HepG2 (cell line): ENCODE results near the gene HDAC10. TPM values are rescaled to one million over a fixed set of nuclear protein-coding genes. Genes with fewer than 3 reads are reported as not detected.
A peak's percentile ranks its signal among the peaks of the same experiment; 100 is the strongest.

Experiments used
- AGO1 ChIP-seq: fragments of 200-400 bp; formaldehyde crosslinking; IDR thresholded peaks from 2 replicates; pipeline ENCODE4 v1.6.1; 2017; ENCODE audit warnings: mild to moderate bottlenecking, low read depth, low read length, moderate library complexity; ENCODE audit not compliant: poor library complexity, severe bottlenecking
- CCDC6 ChIP-seq: sonication (generic); formaldehyde crosslinking; IDR thresholded peaks from 2 replicates; pipeline ENCODE4 v1.8.1; 2022; ENCODE audit warnings: mild to moderate bottlenecking, missing genetic modification reagents, moderate library complexity
- EED ChIP-seq: sonication (generic); formaldehyde crosslinking; IDR thresholded peaks from 2 replicates; pipeline ENCODE4 v1.5.0; 2020; ENCODE audit warnings: mild to moderate bottlenecking, missing genetic modification reagents
- GZF1 ChIP-seq: sonication (generic); formaldehyde crosslinking; IDR thresholded peaks from 2 replicates; pipeline ENCODE4 v1.5.1; 2020; ENCODE audit warnings: mild to moderate bottlenecking, missing genetic modification reagents
- IRX3 ChIP-seq: sonication (generic); formaldehyde crosslinking; IDR thresholded peaks from 2 replicates; pipeline ENCODE4 v1.8.1; 2023; ENCODE audit warnings: mild to moderate bottlenecking, low read depth, missing genetic modification reagents, borderline replicate concordance
- KAT2B ChIP-seq: fragments of 150-350 bp; IDR thresholded peaks from 2 replicates; pipeline ENCODE4 v1.6.1; 2014; ENCODE audit warnings: low read depth, low read length, borderline replicate concordance
- KAT7 ChIP-seq: IDR thresholded peaks from 2 replicates; pipeline ENCODE4 v1.6.1; 2018; ENCODE audit warnings: borderline replicate concordance, missing compliant biosample characterization
- KLF16 ChIP-seq, 2 experiments: sonication (generic) in 1 of 2; formaldehyde crosslinking in 1 of 2; IDR thresholded peaks; 2 replicates each; pipeline versions ENCODE4 v1.6.1 to v1.8.0; 2016 to 2023; ENCODE audit warnings: missing genetic modification reagents in 2 of 2, missing compliant biosample characterization in 1 of 2
- MED8 ChIP-seq: sonication (generic); formaldehyde crosslinking; IDR thresholded peaks from 2 replicates; pipeline ENCODE4 v1.8.1; 2023; ENCODE audit warnings: mild to moderate bottlenecking, missing genetic modification reagents; ENCODE audit not compliant: insufficient replicate concordance
- SIX1 ChIP-seq: sonication (generic); formaldehyde crosslinking; IDR thresholded peaks from 2 replicates; pipeline ENCODE4 v1.4.0; 2020; ENCODE audit warnings: missing genetic modification reagents, borderline replicate concordance
- ZFP90 ChIP-seq: sonication (generic); formaldehyde crosslinking; IDR thresholded peaks from 2 replicates; pipeline ENCODE4 v1.8.0; 2022; ENCODE audit warnings: missing genetic modification reagents, mild to moderate bottlenecking, inconsistent platforms, borderline replicate concordance
- ZNF230 ChIP-seq: sonication (generic); formaldehyde crosslinking; IDR thresholded peaks from 2 replicates; pipeline ENCODE4 v1.4.0; 2020; ENCODE audit warnings: mild to moderate bottlenecking, missing genetic modification reagents
- ZNF496 ChIP-seq: sonication (generic); formaldehyde crosslinking; IDR thresholded peaks from 2 replicates; pipeline ENCODE4 v1.8.1; 2023; ENCODE audit warnings: mild to moderate bottlenecking, moderate library complexity, missing genetic modification reagents; ENCODE audit not compliant: insufficient replicate concordance
- ZNF589 ChIP-seq: sonication (generic); formaldehyde crosslinking; conservative IDR thresholded peaks from 2 replicates; pipeline ENCODE4 v1.8.0; 2022; ENCODE audit warnings: mild to moderate bottlenecking, moderate library complexity, missing genetic modification reagents
- ZNF747 ChIP-seq: sonication (generic); formaldehyde crosslinking; IDR thresholded peaks from 2 replicates; pipeline ENCODE4 v1.8.1; 2023; ENCODE audit warnings: missing genetic modification reagents, mild to moderate bottlenecking, borderline replicate concordance
- ZNF83 ChIP-seq: sonication (generic); formaldehyde crosslinking; IDR thresholded peaks from 2 replicates; pipeline ENCODE4 v1.4.0; 2020; ENCODE audit warnings: missing genetic modification reagents, mild to moderate bottlenecking, borderline replicate concordance
- ZSCAN25 ChIP-seq: sonication (generic); formaldehyde crosslinking; IDR thresholded peaks from 2 replicates; pipeline ENCODE4 v1.8.0; 2022; ENCODE audit warnings: mild to moderate bottlenecking, missing genetic modification reagents
- polyA plus RNA-seq, 8 experiments: library from polyadenylated mRNA; depleted of rRNA in 3 of 8; stranded (reverse) in 7 of 8; unstranded in 1 of 8; fragments of >200 nt; fragmentation: Illumina TruSeq in 4 of 8; extraction: Trizol in 4 of 8; gene quantifications; 2 replicates each; pipeline versions ENCODE4 v1.2.1 to v1.2.3, GENCODE V29; 2011 to 2016; ENCODE audit warnings: low read depth in 4 of 8, missing spikeins in 1 of 8, mixed read lengths in 1 of 8; ENCODE audit not compliant: insufficient read depth in 1 of 8
- total RNA-seq, 5 experiments: library from RNA; depleted of rRNA; stranded (reverse); fragments of >200 nt; fragmentation: Illumina TruSeq; extraction: Trizol; gene quantifications; 2 replicates each; pipeline ENCODE4 v1.2.3, GENCODE V29; 2016; ENCODE audit warnings: low read depth in 1 of 5
- TF ChIP-seq, protein P1 (sequence below): sonication (generic); formaldehyde crosslinking; conservative IDR thresholded peaks from 2 replicates; pipeline ENCODE4 v1.5.0; 2020; ENCODE audit warnings: missing genetic modification reagents
- TF ChIP-seq, protein P2 (sequence below): sonication (generic); formaldehyde crosslinking; IDR thresholded peaks from 2 replicates; pipeline ENCODE4 v1.4.0; 2020; ENCODE audit warnings: missing genetic modification reagents, borderline replicate concordance
- TF ChIP-seq, protein P3 (sequence below): IDR thresholded peaks from 2 replicates; pipeline ENCODE4 v1.6.1; 2016; ENCODE audit warnings: control low read depth
- TF ChIP-seq, protein P4 (sequence below): sonication (generic); formaldehyde crosslinking; IDR thresholded peaks from 2 replicates; pipeline ENCODE4 v1.5.1; 2020; ENCODE audit warnings: mild to moderate bottlenecking, missing genetic modification reagents, borderline replicate concordance

HDAC10 gene
- total and polyA plus RNA-seq, 2 of the 13 experiments (the other 11 are each of a cell fraction or from before 2014, with no cell fraction given): 13.9 to 14.9 TPM

DNA sequence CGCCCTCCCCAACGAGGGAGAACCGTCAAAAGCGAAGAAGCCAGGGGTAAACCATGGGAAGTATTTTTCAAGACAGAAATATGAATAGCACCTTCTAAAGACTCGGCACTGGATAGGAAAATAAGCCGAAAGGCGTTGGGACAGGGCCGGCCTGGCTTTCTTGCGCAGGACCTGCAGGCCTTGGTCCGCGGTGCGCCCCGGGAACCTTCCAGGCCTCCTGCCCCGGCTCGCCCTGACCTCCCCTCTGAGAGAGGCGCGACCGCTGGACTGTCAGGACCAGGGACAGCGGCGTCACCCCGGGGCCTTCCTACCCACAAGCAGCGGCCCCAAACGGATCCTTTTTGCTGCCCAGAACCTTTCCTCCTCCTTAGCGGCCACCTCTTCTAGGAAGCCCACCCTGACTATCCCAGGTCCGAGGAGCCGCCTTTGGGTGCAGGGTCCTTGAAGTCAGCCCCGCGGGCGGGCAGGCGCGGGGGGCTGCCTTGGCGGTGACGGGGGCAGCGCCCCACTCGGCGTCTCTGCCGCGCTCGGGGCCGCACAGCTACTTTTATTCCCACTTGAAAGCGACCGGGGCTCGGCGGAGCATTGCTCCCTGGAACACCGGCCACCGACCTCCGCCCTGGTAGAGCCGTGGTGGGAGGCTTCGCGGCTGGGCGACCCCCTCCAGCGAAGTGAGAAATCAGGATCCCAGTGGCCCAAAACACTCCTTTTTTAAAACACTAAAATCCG lies 19.8 kb upstream of the HDAC10 start (continued):
- TF ChIP-seq CCDC6 (CRISPR knock-in tag): peak; percentile 30; the same call in 1 of the 2 replicates
- no peak for TF ChIP-seq ZNF496 (CRISPR knock-in tag)
- peak in 1 of 2 experiments; percentile 91; a peak in 2 of 4 replicates for TF ChIP-seq KLF16 (CRISPR knock-in tag; IDR thresholded peaks at IDR 0.05)
- TF ChIP-seq, protein P1, sequence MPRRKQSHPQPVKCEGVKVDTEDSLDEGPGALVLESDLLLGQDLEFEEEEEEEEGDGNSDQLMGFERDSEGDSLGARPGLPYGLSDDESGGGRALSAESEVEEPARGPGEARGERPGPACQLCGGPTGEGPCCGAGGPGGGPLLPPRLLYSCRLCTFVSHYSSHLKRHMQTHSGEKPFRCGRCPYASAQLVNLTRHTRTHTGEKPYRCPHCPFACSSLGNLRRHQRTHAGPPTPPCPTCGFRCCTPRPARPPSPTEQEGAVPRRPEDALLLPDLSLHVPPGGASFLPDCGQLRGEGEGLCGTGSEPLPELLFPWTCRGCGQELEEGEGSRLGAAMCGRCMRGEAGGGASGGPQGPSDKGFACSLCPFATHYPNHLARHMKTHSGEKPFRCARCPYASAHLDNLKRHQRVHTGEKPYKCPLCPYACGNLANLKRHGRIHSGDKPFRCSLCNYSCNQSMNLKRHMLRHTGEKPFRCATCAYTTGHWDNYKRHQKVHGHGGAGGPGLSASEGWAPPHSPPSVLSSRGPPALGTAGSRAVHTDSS (CRISPR knock-in tag): no peak
- no peak for TF ChIP-seq KAT2B
- no peak for TF ChIP-seq SIX1
- TF ChIP-seq ZNF230 (CRISPR knock-in tag): peak; percentile 86; the same call in 1 of the 2 replicates
- TF ChIP-seq ZNF589 (CRISPR knock-in tag): peak; percentile 80; the same call in 1 of the 2 replicates
- TF ChIP-seq MED8 (CRISPR knock-in tag): no peak
- no peak for TF ChIP-seq AGO1
- TF ChIP-seq IRX3 (CRISPR knock-in tag): peak; percentile 80; the same call in 1 of the 2 replicates
- peak; percentile 36; the same call in 1 of the 2 replicates for TF ChIP-seq ZFP90 (CRISPR knock-in tag)
- no peak for TF ChIP-seq ZNF83 (CRISPR knock-in tag)
- TF ChIP-seq, protein P2, sequence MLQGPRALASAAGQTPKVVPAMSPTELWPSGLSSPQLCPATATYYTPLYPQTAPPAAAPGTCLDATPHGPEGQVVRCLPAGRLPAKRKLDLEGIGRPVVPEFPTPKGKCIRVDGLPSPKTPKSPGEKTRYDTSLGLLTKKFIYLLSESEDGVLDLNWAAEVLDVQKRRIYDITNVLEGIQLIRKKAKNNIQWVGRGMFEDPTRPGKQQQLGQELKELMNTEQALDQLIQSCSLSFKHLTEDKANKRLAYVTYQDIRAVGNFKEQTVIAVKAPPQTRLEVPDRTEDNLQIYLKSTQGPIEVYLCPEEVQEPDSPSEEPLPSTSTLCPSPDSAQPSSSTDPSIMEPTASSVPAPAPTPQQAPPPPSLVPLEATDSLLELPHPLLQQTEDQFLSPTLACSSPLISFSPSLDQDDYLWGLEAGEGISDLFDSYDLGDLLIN (CRISPR knock-in tag): no peak; the same call in 1 of the 2 replicates
- TF ChIP-seq, protein P3, sequence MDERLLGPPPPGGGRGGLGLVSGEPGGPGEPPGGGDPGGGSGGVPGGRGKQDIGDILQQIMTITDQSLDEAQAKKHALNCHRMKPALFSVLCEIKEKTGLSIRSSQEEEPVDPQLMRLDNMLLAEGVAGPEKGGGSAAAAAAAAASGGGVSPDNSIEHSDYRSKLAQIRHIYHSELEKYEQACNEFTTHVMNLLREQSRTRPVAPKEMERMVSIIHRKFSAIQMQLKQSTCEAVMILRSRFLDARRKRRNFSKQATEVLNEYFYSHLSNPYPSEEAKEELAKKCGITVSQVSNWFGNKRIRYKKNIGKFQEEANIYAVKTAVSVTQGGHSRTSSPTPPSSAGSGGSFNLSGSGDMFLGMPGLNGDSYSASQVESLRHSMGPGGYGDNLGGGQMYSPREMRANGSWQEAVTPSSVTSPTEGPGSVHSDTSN (CRISPR knock-in tag): no peak
- TF ChIP-seq ZSCAN25 (CRISPR knock-in tag): peak; percentile 66; the same call in 1 of the 2 replicates
- TF ChIP-seq EED (CRISPR knock-in tag): peak; percentile 40; the same call in 1 of the 2 replicates
- TF ChIP-seq GZF1 (CRISPR knock-in tag): peak; percentile 58; the same call in 1 of the 2 replicates
- no peak for TF ChIP-seq KAT7
- TF ChIP-seq ZNF747 (CRISPR knock-in tag): 0 out of 2 replicates have a peak, but pooled peaks have one; percentile 33
- TF ChIP-seq, protein P4, sequence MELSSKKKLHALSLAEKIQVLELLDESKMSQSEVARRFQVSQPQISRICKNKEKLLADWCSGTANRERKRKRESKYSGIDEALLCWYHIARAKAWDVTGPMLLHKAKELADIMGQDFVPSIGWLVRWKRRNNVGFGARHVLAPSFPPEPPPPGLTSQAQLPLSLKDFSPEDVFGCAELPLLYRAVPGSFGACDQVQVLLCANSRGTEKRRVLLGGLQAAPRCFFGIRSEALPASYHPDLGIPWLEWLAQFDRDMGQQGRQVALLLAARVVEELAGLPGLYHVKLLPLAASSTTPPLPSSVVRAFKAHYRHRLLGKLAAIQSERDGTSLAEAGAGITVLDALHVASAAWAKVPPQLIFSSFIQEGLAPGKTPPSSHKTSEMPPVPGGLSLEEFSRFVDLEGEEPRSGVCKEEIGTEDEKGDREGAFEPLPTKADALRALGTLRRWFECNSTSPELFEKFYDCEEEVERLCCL (CRISPR knock-in tag): no peak
